ENCODE results near the gene ZBTB38. TPM values are rescaled to one million over a fixed set of nuclear protein-coding genes. Genes with fewer than 3 reads are reported as not detected.

The ZBTB38 gene
- total RNA-seq, 3 donors from 2014 or later (not counting 1 experiment from before 2014, with no cell fraction given) = 40.3 to 68.3 (median 56.7) TPM

DNA sequence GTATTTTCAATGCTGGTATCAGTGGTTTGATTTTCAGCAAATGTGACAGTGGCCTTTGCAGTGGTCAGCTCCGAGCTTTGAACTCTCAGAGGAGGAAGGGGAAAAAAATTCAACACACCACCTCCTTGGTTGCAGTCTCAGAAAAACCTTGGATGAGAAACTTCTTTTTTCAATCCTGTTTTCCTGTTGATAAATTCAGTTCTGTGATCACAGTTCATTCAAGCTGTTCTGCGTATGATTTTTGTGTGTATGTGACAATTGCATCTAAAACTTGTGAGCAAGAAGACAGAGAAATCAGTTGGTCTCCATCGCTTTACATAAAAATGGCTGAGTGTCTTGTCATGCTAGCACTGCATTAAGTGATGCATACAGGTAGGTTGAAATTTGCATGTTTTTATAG lies 19.2 kb downstream of the ZBTB38 start:
- intact Hi-C loops (cut with micrococcal nuclease) = no loop called here
- Mint-ChIP-seq H3K4me3 (no peak overlapping the region), H3K27me3 (ENCODE audit: low read depth in 2 of 2) (peaks cover 7 to 15% of the 10 kb centered on the region in 2 donors), H3K36me3 (no peaks in the 10 kb centered on the region), H3K9me3 (no peaks in the 10 kb centered on the region), H3K4me1 (peaks cover 4 to 5% of the 10 kb centered on the region in 2 donors), H3K27ac (no peak overlapping the region)
- Histone ChIP-seq H3K27me3 (ENCODE audit: control insufficient read depth, insufficient read depth, low read length) (no peaks in the 10 kb centered on the region), H3K4me1 (ENCODE audit: control insufficient read depth, insufficient read depth, low read length) (no peaks in the 10 kb centered on the region), H3K36me3 (ENCODE audit: control insufficient read depth, insufficient read depth, low read length) (no peaks in the 10 kb centered on the region), H3K9me3 (ENCODE audit: control insufficient read depth, insufficient read depth, low read length) (no peaks in the 10 kb centered on the region), H3K27ac (ENCODE audit: low read length) (no peak overlapping the region), H3K4me3 (ENCODE audit: low read length) (no peak overlapping the region)
- TF ChIP-seq CTCF (IDR thresholded peaks at IDR 0.05) = no peak
- DNase-seq = no peak
- 93% methylated on average over 2 of the region's 3 CpGs for WGBS (ENCODE audit: insufficient coverage)
- ATAC-seq = no peak

DNA sequence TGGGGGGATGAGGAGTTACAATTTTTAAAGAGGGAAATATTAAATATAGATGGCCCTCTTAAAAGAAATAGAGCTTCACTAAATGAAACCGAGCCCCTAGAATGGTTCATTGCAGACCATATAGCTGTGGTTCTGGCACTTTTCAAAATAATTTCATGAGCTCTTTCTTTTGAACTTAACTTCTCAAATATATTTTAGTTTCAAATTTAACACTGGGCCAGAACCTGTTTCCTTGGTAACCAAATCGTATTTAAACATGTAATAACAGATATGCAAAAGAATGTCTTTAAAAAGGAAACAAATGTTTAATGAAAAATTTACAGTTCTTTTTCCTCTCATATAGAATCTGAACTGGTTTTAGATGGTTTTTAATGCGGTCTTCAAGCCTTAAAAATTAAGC lies 20.1 kb downstream of the ZBTB38 start:
- H3K36me3 Mint-ChIP-seq = no peaks in the 10 kb centered on the region
- H3K27me3 Mint-ChIP-seq (ENCODE audit: low read depth in 2 of 2) = peaks cover 10 to 23% of the 10 kb centered on the region in 2 donors
- H3K4me3 Mint-ChIP-seq = no peak overlapping the region
- 75% methylated on average over 2 of the region's 3 CpGs for WGBS (ENCODE audit: insufficient coverage)
- intact Hi-C loops (cut with micrococcal nuclease) = no loop called here
- no peaks in the 10 kb centered on the region for H3K9me3 Mint-ChIP-seq
- DNase-seq = no peak
- no peaks in the 10 kb centered on the region for H3K36me3 ChIP-seq (ENCODE audit: control insufficient read depth, insufficient read depth, low read length)
- no peak overlapping the region for H3K27ac ChIP-seq (ENCODE audit: low read length)
- no peaks in the 10 kb centered on the region for H3K27me3 ChIP-seq (ENCODE audit: control insufficient read depth, insufficient read depth, low read length)
- peak overlapping the region in 1 of 2 donors; percentile 36 for H3K27ac Mint-ChIP-seq
- H3K4me1 ChIP-seq (ENCODE audit: control insufficient read depth, insufficient read depth, low read length) = no peaks in the 10 kb centered on the region
- H3K4me3 ChIP-seq (ENCODE audit: low read length) = peak overlapping the region; percentile 12
- no peaks in the 10 kb centered on the region for H3K9me3 ChIP-seq (ENCODE audit: control insufficient read depth, insufficient read depth, low read length)
- no peak for ATAC-seq
- peaks cover 4 to 5% of the 10 kb centered on the region in 2 donors for H3K4me1 Mint-ChIP-seq
- TF ChIP-seq CTCF (IDR thresholded peaks at IDR 0.05) = no peak

- Mint-ChIP-seq H3K4me3 (no peak overlapping the region), H3K9me3 (no peaks in the 10 kb centered on the region), H3K4me1 (peaks cover 4 to 5% of the 10 kb centered on the region in 2 donors), H3K36me3 (no peaks in the 10 kb centered on the region), H3K27ac (peak overlapping the region in 1 of 2 donors; percentile 36), H3K27me3 (ENCODE audit: low read depth in 2 of 2) (peaks cover 12 to 23% of the 10 kb centered on the region in 2 donors)
- Histone ChIP-seq H3K27me3 (ENCODE audit: control insufficient read depth, insufficient read depth, low read length) (no peaks in the 10 kb centered on the region), H3K9me3 (ENCODE audit: control insufficient read depth, insufficient read depth, low read length) (no peaks in the 10 kb centered on the region), H3K27ac (ENCODE audit: low read length) (no peak overlapping the region), H3K4me1 (ENCODE audit: control insufficient read depth, insufficient read depth, low read length) (no peaks in the 10 kb centered on the region), H3K36me3 (ENCODE audit: control insufficient read depth, insufficient read depth, low read length) (no peaks in the 10 kb centered on the region), H3K4me3 (ENCODE audit: low read length) (peak overlapping the region; percentile 12)
- no peak for TF ChIP-seq CTCF (IDR thresholded peaks at IDR 0.05)
- DNase-seq (no peak), ATAC-seq (no peak)
- WGBS (ENCODE audit: insufficient coverage) = 56% methylated on average over 4 of the region's 6 CpGs
- intact Hi-C loops (cut with micrococcal nuclease) = no loop called here
Measured at GRCh38 chr3:141388823-141389621, 20.7 kb downstream of the ZBTB38 start.

Measured in natural killer cell (primary cell).